Measurements from ENCODE around the gene MIA.
A peak's percentile ranks its signal among the peaks of the same experiment; 100 is the strongest.

Gene MIA

DNA sequence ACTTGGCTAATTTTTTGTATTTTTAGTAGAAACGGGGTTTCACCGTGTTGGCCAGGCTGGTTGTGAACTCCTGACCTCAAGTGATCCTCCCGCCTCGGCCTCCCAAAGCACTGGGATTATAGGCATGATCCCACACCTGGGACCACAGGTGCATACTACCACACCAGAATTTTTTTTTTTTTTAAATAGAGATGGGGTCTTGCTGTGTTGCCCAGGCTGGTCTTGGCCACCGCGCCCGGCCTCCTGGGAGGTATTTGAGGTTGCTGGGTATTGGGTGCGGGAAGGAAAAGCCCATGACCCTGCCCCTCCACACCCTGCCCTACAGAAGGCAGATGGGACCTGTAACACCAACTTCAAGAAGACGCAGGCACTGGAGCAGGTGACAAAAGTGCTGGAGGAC lies 38.7 kb upstream of the MIA start:
- intact Hi-C loops (cut with DNase I; ENCODE audit: low total_unique reads): no loop called here
- TF ChIP-seq, protein P1, sequence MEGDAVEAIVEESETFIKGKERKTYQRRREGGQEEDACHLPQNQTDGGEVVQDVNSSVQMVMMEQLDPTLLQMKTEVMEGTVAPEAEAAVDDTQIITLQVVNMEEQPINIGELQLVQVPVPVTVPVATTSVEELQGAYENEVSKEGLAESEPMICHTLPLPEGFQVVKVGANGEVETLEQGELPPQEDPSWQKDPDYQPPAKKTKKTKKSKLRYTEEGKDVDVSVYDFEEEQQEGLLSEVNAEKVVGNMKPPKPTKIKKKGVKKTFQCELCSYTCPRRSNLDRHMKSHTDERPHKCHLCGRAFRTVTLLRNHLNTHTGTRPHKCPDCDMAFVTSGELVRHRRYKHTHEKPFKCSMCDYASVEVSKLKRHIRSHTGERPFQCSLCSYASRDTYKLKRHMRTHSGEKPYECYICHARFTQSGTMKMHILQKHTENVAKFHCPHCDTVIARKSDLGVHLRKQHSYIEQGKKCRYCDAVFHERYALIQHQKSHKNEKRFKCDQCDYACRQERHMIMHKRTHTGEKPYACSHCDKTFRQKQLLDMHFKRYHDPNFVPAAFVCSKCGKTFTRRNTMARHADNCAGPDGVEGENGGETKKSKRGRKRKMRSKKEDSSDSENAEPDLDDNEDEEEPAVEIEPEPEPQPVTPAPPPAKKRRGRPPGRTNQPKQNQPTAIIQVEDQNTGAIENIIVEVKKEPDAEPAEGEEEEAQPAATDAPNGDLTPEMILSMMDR (IDR thresholded peaks at IDR 0.05): no peak
- Histone ChIP-seq H3K4me1 (peaks cover 0 to 10% (median 1%) of the 10 kb centered on the region in 4 donors), H3K4me3 (no peak overlapping the region), H3K36me3 (peaks cover 69 to 92% (median 84%) of the 10 kb centered on the region in 3 donors), H3K27me3 (no peaks in the 10 kb centered on the region), H3K9me3 (no peaks in the 10 kb centered on the region), H3K27ac (no peak overlapping the region)
- DNase-seq: no peak

DNA sequence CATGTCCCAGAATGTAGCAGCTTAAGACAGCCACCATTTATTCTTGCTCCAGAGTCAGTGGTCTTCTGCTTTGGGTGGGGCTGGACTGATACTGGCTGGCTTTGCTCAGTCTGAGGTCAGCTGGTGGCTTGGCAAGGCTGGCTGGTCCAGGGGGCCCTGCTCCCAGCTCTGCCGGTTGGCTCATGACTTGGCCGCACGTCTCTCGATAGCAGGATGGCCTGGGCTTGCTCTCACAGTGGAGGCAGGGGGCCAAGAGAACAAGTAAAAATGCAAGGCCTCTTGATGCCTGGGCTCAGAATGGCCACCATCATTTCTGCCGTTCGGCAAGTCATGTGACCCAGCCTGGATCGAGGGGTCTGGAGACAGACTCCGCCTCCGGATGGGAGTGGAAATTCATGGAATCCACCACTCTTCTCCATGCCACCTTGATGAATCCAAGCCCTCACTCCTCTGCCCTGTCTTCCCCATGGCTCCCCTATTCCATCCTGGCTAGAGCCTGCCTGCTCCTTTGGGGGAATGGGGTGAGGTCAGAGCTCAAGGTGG lies 38.1 kb upstream of the MIA start:
- H3K36me3 ChIP-seq: peaks cover 63 to 88% (median 82%) of the 10 kb centered on the region in 3 donors
- H3K27me3 ChIP-seq: no peaks in the 10 kb centered on the region
- no peak for DNase-seq
- peaks cover 0 to 10% (median 1%) of the 10 kb centered on the region in 4 donors for H3K4me1 ChIP-seq
- intact Hi-C loops (cut with DNase I; ENCODE audit: low total_unique reads): no loop called here
- H3K9me3 ChIP-seq: no peaks in the 10 kb centered on the region
- no peak overlapping the region for H3K4me3 ChIP-seq
- H3K27ac ChIP-seq: no peak overlapping the region
- TF ChIP-seq, protein P1 (IDR thresholded peaks at IDR 0.05): no peak

DNA sequence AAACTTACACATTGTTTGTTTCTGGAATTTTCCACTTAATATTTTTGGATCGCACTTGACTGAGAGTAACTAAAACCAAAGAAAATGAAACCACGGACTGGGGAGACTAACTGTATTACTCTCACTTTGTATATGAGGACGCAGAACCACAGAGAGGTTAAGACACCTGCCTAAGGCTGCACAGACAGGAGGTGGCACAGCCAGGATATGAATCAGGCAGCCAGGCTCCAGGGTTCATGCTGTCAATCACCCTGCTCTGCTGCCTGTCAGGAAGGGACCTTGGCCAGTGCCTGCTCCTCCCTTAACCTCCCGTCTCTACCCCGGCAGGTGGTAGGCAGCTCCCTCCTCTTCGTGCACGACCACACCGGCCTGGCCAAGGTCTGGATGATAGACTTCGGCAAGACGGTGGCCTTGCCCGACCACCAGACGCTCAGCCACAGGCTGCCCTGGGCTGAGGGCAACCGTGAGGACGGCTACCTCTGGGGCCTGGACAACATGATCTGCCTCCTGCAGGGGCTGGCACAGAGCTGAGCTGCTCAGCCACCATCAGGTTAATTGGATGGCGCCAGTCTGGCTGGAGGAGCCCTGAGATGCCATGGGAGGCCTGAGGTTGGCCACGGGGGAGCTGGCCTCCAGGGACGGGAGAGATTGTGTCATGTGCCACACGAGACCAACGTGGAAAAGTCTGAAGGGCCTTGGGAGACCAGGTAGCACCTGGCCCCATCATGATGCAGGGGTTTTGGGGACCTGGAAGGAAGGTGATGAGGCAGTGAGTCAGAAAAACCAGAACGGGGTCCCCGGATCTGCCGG lies 36.1 kb upstream of the MIA start:
- Histone ChIP-seq H3K4me3 (no peak overlapping the region), H3K36me3 (peaks cover 47 to 71% (median 63%) of the 10 kb centered on the region in 3 donors), H3K9me3 (no peaks in the 10 kb centered on the region), H3K27ac (peak overlapping the region; percentile 42 to 63), H3K4me1 (peaks cover 0 to 10% (median 2%) of the 10 kb centered on the region in 4 donors), H3K27me3 (no peaks in the 10 kb centered on the region)
- intact Hi-C loops (cut with DNase I; ENCODE audit: low total_unique reads): no loop called here
- TF ChIP-seq, protein P1 (IDR thresholded peaks at IDR 0.05): no peak
- no peak for DNase-seq

DNA sequence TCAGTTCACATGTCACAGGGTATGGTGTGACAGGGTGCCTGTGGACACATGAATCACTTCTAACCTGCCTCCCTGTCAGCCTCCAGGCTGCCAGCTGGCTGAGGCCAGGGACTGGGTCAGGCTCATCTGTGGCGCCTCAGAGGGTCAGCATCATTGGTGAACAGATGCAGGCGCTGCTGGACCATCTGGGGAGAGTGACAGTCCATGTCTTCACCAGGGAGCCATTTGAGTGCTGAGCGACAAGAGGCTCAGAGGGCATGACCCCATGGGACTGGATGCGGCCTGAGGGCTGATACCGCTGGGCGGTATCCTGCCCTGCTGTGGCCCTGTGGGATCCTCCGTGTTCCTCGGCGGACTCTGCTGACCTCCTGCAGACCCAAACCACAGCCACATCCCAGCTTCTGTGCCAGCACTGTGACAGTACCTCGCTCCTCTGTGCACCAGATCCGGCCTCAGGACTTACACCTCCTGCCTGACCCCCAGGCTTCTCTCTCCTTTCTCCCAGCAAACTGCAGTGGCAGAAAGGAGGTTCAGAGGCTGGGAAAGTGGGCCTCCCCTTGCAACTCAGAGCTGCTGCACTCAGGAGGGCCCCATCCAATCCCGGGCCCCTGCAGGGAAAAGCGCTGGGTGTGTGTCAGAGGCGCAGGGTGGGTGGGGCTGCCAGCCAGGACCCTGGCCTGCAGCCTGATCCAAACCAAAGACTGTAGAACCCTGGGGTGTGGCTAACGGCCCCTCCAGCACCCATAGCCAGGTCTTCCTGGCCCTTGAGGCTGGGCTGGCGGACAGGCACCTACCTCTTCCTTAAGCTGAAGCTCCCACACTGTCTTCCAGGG lies 35.2 kb upstream of the MIA start:
- TF ChIP-seq, protein P1 (IDR thresholded peaks at IDR 0.05): no peak
- peak overlapping the region; percentile 42 to 63 for H3K27ac ChIP-seq
- intact Hi-C loops (cut with DNase I; ENCODE audit: low total_unique reads): no loop called here
- H3K27me3 ChIP-seq: no peaks in the 10 kb centered on the region
- peaks cover 39 to 62% (median 54%) of the 10 kb centered on the region in 3 donors for H3K36me3 ChIP-seq
- peaks cover 0 to 17% (median 8%) of the 10 kb centered on the region in 4 donors for H3K4me1 ChIP-seq
- H3K4me3 ChIP-seq: no peak overlapping the region
- no peaks in the 10 kb centered on the region for H3K9me3 ChIP-seq
- no peak for DNase-seq

DNA sequence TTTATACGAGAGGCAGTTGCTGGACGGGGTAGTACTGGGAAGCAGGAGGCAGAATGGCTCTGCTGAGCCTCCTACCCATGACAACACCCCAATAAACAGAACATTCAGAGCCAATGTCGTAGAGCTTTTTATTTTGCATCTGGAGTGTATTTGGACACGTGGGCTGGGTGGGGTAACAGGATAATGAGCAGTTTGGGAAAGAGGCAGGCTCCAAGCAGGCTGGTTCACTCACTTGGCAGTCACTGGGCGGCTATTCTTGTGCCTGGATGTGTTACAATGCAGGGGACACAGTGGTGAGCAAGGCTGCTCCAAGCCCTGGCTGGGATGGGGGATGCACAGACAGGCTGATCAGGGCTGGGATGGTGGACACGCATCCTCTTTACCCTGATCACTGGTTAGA lies 34.6 kb upstream of the MIA start:
- intact Hi-C loops (cut with DNase I; ENCODE audit: low total_unique reads): no loop called here
- H3K36me3 ChIP-seq: peaks cover 34 to 55% (median 48%) of the 10 kb centered on the region in 3 donors
- H3K27ac ChIP-seq: peak overlapping the region; percentile 42 to 63
- peaks cover 0 to 24% (median 15%) of the 10 kb centered on the region in 4 donors for H3K4me1 ChIP-seq
- no peak overlapping the region for H3K4me3 ChIP-seq
- no peaks in the 10 kb centered on the region for H3K27me3 ChIP-seq
- H3K9me3 ChIP-seq: no peaks in the 10 kb centered on the region
- DNase-seq: peak; percentile 84 to 89
- TF ChIP-seq, protein P1 (IDR thresholded peaks at IDR 0.05): no peak
